PFSK-1 (cell line): ENCODE results near the gene SNAP25.

Source experiments
- POLR2AphosphoS5 ChIP-seq: IDR thresholded peaks from 2 replicates; pipeline ENCODE4 v1.6.1; 2012; ENCODE audit warnings: low read depth, mild to moderate bottlenecking, control low read depth, low read length, moderate library complexity
- REST ChIP-seq, 2 experiments: IDR thresholded peaks; 2 replicates each; pipeline versions ENCODE4 v1.6.1 to v1.8.0; 2011 to 2012; ENCODE audit warnings: low read depth in 2 of 2, low read length in 2 of 2, control low read depth in 1 of 2, inconsistent platforms in 1 of 2, mild to moderate bottlenecking in 1 of 2, moderate library complexity in 1 of 2; ENCODE audit not compliant: insufficient read depth in 1 of 2
- SIN3A ChIP-seq: IDR thresholded peaks from 2 replicates; pipeline ENCODE4 v1.6.1; 2012; ENCODE audit warnings: mild to moderate bottlenecking, low read length, moderate library complexity, borderline replicate concordance; ENCODE audit not compliant: insufficient read depth
- TAF1 ChIP-seq: IDR thresholded peaks from 2 replicates; pipeline ENCODE4 v1.6.1; 2012; ENCODE audit warnings: low read length, control low read depth, borderline replicate concordance; ENCODE audit not compliant: insufficient read depth

- TF ChIP-seq POLR2AphosphoS5 (no peak), TAF1 (no peak), SIN3A (no peak), REST (IDR thresholded peaks at IDR 0.05; ENCODE audit: insufficient read depth in 1 of 2, low read depth in 2 of 2, low read length in 2 of 2) (no peak)
Measured at GRCh38 chr20:10313215-10313614, 94.6 kb downstream of the SNAP25 start.
